HG02970 (cell line): ENCODE data around the gene LRRC10.
A peak's percentile ranks its signal among the peaks of the same experiment; 100 is the strongest.
"Not testable (repeated sequence)": the region's sequence is repeated elsewhere in the genome, so short reads cannot be mapped to it uniquely, and the experiment has no call there.

Experiments
- ATAC-seq: cut with Tn5 transposase; IDR thresholded peaks from one replicate; pipeline ENCODE4 v1.9.1; 2021; ENCODE audit warnings: mild to moderate bottlenecking, moderate library complexity, moderate number of reproducible peaks; ENCODE audit not compliant: unreplicated experiment, low FRiP score

Gene LRRC10

DNA sequence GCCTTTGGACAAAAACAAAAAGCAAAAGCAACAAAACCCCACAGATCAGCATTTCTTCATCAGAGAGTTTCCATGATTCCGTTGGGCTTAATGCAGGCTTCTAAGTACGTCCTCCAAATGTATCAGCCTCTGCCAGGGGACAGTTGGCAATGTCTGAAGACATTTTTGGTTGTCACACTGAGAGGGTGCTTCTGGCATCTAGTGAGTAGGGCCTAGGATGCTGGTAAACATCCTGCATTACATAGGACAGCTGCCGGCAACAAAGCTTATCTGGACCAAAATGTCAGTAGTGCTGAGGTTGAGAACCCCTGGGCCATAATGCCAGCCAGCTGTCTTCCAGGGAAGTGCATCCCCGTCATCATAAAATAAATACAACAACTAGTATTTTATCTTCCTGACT, 9.4 kb upstream of the LRRC10 start:
- ATAC-seq, result no peak

DNA sequence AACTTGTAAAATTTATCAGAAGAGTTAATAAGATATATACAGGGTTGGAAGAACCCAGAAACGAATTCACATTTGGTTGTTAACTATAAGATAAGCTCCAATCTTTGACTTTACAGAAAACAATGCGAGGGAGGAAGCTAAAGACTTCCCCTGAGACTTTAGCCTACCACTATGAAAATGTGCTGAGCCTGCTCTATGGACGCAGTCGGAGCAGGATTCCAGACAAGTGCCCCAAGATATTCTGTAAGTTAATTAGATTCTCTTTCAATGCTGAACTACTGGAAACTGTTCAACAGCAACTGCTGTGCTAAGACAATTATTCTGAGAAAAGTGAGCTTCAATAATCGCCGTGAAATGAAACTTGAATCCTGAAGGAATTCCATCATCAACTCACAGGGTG, 8.3 kb upstream of the LRRC10 start:
- ATAC-seq, result no peak

DNA sequence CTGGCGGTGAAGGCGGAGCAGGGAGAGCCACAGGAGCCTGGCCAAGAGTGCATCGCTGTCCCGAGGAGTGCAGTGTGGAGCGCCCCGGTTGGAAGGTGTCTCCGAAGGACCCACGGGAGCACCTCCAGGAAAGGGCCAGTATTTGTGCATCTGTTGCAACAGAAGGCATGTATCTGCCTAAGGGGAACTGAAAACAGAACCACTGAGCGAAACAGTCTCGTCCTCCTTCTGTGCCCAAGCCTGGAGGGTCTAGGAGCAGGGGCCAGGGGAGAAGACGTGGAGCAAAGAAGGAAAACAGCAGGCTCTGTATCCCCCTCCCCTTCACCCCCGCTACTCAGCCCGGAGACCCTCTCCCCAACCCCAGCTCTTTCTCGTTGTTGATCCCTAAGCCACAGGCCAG, 5.3 kb upstream of the LRRC10 start:
- ATAC-seq, result no peak

DNA sequence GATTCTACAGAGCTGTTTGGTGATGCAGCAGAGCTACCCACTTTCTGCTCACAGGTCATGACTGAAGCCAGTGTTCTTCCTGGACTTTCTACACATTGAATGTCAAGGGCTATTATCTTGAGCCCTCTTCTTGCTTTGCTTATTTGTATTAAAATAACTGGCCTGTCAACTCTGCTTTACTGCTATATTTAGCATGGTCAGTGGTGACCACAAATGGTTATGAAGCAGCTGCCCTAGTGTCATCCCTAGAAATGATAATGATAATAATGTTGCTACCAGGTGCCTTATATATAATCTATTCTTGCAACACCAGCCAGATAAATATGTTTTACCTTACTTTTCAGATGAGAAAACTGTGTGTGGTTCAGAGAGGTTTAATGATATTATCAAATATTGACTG, 2.6 kb upstream of the LRRC10 start:
- no peak for ATAC-seq

DNA sequence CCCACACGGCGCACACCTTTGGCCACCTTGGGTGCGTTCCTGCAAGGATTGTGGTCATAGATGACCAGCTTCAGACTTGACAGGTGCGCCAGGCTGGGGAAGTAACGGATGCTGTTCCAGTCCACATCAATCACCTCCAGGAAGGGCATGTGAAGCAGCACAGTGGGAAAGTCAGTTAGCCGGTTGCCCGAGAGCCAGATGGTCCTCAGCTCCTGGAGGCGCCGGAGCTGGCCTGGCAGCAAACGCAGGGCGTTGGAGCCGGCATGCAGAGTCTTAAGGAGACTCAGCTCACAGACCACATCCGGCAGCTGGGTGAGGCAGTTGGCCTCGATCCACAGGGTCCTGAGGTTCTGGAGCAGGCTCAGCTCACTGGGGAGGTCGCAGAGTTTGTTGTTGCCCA, 581 bp downstream of the LRRC10 start:
- no peak for ATAC-seq

DNA sequence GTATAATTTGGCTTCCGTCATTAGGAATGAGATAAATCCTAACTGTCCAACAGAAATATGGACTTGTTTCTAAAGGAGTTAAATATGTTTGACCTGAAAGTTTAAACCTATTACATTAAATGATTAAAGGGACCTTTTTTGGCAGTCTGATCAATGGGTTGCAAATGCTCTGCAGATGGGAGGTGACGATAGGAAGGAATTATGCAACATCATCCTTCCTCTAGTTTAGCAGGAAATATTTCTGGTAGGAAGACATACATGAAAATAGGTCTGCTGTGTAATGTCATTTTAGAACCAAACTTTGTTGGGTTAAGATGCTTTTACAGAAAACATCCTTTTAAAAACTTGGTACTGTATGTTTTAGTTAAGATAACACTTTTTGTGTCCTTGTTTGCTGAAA, 2.6 kb downstream of the LRRC10 start:
- ATAC-seq, result no peak

DNA sequence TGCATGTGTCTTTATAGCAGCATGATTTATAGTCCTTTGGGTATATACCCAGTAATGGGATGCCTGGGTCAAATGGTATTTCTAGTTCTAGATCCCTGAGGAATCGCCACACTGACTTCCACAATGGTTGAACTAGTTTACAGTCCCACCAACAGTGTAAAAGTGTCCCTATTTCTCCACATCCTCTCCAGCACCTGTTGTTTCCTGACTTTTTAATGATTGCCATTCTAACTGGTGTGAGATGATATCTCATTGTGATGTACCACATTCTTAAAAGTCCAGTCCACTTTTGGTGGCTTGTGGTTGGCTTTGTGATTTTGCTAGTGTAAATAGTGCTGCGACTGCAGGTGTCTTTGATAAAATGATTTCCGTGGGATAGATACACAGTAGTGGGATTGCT, 6.4 kb downstream of the LRRC10 start:
- ATAC-seq, result not testable (repeated sequence)

DNA sequence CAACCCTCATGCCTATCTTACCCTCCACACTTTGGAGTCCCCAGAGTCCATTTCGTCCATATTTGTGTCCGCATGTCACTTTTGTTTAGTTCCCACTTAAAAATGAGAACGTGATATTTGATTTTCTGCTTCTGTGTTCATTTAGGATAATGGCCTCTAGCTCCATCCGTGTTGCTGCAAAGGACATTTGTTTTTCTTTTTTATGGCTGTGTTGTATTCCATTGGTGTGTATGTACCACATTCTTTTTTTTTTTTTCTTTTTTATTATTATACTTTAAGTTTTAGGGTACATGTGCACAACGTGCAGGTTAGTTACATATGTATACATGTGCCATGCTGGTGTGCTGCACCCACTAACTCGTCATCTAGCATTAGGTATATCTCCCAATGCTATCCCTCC, 7.2 kb downstream of the LRRC10 start:
- ATAC-seq, result not testable (repeated sequence)

DNA sequence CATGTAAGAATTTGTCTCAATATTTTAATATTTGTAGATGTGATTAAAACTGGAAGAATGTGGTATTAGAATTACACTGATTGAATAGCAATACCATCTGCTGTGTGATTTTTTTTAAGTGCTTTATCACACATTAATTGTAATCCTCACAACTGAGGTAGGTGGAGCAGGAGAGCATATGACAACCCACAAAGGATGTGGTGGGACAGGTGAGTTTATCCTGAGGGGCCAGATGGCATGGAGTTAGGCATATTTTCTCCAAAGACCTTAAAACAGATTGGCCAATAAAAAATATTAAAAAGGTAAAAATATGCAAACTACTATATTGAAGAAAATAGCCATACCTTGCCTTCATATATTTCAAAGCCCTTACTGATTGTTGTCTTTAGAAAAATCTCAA, 7.8 kb downstream of the LRRC10 start:
- ATAC-seq, result no peak

DNA sequence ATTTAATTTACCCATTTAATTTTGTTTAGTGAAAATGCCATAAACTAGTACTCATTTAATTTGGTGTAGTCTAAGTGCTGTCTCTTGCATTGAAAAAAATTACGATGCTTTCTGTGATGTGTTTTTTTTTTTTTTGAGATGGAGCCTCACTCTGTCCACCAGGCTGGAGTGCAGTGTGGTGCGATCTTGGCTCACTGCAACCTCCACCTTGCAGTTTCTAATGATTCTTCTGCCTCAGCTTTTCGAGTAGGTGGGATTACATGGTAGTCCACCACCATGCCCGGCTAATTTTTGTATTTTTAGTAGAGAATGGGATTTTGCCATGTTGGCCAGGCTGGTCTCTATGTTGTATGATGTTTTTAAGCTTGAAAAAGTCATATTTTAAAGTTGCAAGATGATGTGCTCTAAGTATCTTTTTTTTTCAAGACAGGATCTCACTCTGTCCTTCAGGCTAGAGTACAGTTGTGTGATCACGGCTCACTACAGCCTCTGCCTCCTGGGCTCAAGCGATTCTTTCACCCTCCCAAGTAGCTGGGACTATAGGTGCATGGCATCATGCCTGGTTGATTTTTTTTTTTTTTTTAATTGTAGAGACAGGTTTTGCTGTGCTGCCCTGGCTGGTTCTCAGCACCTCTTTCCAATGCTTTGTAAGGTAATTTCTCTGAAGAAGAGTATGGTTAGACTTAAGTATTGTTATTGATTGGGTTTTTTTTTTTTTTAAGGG, 8.6 kb downstream of the LRRC10 start:
- no peak for ATAC-seq

DNA sequence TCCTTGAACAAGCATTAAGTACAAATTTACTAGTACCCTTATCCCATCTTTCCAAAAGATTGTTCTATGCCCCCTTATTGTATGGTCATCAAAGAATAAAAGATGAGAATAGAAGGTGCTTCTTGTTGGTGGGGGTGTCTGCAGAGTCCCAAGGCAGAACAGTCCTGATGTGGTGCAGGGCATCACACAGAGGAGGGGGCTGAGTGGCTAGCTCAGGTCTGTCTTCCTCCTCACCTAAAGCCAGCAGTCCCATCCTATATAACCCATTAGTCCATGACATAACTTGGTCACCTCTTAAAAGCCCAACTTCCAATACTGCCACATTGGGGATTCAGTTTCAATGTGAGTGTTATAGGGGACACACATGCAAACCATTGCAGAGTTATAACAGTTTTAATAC, 9.9 kb downstream of the LRRC10 start:
- no peak for ATAC-seq

DNA sequence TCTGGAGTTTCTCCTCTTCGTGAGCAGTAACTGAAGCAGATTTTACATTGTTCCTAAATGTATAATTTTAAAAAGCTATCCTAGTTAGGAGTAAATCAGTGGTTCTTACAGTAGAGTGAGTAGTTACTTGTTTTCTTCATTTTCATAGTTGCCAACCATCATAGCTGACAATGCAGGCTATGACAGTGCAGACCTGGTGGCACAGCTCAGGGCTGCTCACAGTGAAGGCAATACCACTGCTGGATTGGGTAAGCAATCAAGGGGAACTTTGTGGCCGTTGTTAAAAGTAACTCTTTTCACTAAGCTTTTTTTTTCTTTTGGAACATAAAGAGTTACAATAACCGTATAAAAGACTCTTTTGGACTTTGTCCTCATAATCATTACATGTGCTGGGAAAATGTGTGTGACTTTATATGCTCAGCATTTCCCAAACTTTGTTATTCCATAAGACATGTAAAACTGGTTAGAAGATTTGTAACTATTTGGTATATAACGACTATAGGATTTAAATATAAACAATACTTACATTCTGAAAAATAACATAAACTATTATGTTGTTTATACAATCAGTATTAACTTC, 12.4 kb downstream of the LRRC10 start:
- no peak for ATAC-seq

DNA sequence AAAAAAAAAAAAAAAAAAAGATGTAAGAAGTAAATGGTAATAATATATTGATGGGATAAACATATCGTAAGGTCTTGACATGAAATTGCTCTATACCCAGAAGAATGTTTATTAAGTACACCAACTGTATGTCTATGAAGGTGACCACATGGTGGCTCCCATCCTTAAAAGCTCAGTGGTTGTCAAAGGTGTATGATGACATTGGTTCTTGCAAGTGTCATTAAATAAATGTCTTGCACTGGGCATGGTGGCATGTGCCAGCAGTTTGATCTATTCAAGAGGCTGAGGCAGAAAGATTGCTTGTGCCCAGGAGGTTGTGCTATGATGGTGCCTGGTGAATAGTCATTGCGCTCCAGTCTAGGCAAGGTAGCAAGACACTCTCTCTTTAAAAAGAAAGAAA, 15.0 kb downstream of the LRRC10 start:
- no peak for ATAC-seq

DNA sequence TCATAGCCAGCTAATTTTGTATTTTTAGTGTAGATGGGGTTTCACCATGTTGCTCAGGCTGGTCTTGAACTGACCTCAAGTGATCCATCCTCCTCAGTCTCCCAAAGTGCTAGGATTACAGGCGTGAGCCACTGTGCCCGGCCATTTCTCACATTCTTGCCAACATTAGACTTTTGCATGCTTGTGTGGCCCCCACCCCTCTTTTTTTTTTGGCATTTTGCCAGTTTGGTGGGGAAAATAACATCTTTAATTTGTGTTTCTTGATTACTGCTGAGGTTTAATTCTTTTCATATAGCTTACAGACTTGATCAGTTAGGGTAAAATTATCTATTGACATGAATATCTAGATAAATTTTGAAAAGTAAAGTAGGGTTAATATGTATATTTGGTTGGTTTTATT, 21.6 kb downstream of the LRRC10 start:
- ATAC-seq, result no peak

DNA sequence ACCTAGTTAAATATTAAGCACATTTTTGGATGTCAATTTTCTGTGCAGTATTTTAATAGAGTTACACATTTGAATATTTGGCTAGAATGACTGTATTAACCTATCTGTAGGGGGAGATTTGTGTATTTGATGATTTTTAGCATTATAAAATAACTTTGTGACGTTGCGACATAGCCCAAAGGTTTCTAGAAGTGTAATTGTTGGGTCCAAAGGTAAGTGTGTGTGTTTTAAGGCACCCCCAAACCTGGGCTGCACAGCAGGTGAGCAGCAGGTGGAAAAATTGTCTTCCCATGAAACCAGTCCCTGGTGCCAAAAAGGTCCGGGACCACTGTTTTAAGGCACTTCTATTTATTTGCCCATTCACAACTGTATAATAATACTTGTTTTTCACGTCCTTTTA, 22.2 kb downstream of the LRRC10 start:
- ATAC-seq, result no peak

DNA sequence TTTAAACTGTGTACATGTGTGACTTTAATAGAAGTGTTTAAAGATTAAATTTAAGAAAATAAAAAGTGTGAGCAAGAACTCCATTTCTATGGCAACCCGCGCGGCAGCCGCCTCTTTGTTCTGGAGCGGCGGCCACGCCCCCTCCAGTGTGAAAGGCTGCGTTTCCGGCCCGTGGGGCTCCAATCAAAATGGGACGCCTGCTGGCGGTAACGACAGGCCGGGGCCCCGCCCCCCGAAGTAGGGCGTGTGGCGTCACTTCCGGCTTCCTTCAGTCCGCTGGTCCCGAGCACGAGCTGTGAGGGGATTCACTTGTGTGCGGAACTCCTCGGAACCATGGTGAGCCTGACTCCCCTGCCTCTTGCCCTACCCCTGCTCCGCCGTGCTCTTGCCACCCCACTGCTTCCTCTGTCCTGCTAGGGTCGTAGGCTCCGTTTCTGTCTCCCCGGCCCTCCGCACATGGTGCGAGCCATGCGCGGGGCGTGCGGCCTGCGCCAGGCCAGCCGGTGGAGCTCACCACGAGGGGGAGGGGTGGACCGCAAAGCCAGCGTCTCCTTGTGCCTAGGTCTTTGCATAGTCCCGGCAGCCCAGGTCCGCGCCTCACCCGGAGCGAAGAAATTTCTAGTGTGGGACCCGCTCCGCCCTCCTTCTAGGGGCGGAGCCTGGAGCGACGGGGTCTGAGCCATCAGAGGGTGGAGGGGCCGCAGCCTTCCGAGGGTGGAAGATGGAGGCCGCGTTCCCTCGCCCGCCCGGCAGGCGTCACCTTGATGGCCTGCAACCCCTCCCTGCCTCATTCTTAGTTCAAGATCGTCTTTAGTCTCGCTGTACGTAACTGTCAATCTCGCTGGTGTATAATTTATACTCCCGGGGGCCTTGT, 25.3 kb downstream of the LRRC10 start, which contains the start of gene CCT2:
TSS of gene CCT2 (plus strand) at position 271 of the 874 bp plus-strand sequence. CDS start at position 334, 63 bp downstream.
- ATAC-seq, result peak; percentile 97

DNA sequence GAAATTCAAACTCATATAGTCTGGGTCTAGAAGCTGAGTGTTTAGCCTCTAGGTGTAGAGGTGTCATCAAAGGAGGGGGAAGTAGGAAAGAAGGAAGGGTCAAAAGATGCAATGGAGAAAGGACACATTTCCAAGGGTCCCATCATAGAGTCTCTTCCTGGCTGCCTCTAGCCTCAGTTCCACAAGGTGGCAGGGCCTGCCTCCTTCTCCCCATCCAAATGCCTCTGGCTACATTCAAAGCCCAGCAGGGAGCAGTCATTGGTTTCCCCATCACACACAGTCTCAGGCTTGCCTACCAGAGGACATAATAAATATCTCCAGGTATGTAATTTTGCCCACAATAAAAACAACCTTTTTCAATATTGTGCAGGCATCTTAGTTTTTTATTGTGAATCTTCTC, 27.5 kb downstream of the LRRC10 start:
- no peak for ATAC-seq

DNA sequence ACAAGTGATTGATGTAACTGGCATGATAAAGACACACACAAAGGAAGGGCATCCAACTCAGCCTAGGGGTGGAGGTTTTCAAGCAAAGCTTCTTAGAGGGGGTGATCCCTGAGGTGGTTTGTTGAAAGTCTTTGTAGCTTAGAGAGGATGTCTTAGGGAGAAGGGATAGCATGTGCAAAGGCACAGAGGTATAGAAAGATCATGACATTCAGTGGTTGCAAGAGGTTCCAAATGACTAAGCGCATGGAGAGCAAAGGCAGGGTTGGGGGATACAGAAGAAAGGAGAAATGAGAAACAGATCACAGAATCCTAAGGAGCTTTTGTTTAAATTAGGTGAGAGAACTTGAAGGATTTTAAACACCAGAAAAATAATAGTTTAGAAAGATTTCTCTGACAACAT, 30.6 kb downstream of the LRRC10 start:
- ATAC-seq, result no peak

DNA sequence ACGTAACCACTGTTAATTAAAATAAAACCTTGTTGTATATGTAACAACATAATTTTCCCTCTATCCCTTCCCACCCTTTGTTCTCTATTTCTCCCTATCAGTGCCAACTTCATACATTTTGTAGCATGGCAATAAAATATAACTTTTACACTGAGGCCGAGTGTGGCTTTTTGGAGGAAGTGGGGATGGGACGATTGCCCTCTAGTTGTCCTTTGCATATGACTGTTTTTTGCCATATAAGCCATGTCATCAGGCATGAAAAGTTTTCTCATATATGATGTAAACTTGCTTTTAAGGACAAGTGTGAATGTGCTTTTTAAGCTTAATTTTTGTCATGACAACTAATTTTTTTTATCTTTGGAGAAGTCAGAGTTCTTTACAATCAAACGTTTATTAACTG, 31.7 kb downstream of the LRRC10 start:
- ATAC-seq, result no peak

DNA sequence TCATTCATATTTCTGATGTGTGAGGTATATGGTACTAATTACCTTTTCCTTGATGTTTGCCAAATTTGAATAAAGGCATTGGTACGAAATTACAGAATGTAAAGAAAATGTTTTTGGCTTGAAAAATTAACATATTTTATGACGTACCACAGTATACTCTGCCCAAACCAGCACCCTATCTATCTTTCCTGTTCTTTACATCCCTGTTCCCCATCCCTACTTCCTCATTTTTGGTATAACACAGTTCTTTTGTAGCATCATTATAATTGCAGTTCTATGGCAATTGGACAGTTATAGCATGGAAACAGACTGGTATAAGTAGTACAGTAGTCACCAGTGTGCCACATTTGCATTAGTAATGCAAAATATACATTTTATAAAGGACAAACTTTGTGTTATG, 32.4 kb downstream of the LRRC10 start:
- ATAC-seq, result no peak

DNA sequence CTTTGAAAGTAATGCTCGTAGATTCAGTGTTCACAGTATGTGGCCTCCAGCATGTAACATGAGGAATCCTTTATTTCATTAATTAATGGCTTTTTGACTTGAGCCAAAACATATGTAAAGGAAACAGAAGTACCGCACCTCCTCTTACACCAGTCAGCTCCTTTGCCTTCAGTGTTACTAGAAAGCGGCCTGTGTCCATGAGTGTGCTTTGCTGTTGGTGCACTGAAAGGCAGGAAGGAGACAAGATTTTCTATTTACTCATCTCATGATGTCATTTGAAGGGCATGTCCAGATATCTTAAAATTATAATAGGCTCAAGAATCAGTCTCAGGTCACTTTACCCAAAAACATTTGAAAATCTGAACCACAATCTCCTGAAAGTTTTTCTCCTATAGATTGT, 35.4 kb downstream of the LRRC10 start:
- no peak for ATAC-seq
